B cell (primary cell): ENCODE measurements around the gene C2orf78.

Source experiments
- EZH2 ChIP-seq: IDR thresholded peaks from 2 replicates; pipeline ENCODE4 v1.6.1; 2012; ENCODE audit warnings: borderline replicate concordance, low read depth, mild to moderate bottlenecking, moderate library complexity, low read length; ENCODE audit not compliant: insufficient read depth, poor library complexity, severe bottlenecking
- TF ChIP-seq, protein P1 (sequence below): fragments of 200-600 bp; IDR thresholded peaks from one replicate; pipeline ENCODE4 v1.8.0; 2022; ENCODE audit warnings: antibody characterized with exemption, mild to moderate bottlenecking

DNA sequence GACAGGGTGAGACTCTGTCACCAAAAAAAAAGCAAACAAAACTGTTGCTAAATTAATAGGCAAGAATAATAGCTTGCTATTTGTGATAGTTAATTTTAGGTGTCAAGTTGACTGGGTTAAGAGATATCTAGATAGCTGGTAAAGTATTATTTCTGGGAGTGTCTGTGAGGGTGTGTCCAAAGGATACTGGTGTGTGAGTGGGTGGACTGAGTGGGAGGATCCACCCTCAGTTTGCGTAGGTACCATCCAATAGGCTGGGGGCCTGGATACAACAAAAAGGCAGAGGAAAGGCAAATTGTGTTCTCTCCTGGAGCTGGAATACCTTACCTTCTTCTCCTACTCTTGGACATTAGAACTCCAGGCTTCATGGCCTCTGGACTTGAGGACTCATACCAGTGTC, 19.0 kb upstream of the C2orf78 start:
- TF ChIP-seq, protein P1, sequence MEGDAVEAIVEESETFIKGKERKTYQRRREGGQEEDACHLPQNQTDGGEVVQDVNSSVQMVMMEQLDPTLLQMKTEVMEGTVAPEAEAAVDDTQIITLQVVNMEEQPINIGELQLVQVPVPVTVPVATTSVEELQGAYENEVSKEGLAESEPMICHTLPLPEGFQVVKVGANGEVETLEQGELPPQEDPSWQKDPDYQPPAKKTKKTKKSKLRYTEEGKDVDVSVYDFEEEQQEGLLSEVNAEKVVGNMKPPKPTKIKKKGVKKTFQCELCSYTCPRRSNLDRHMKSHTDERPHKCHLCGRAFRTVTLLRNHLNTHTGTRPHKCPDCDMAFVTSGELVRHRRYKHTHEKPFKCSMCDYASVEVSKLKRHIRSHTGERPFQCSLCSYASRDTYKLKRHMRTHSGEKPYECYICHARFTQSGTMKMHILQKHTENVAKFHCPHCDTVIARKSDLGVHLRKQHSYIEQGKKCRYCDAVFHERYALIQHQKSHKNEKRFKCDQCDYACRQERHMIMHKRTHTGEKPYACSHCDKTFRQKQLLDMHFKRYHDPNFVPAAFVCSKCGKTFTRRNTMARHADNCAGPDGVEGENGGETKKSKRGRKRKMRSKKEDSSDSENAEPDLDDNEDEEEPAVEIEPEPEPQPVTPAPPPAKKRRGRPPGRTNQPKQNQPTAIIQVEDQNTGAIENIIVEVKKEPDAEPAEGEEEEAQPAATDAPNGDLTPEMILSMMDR = no peak
- no peak for TF ChIP-seq EZH2
